Upper lobe of right lung (tissue), 1 donor: Measurements from ENCODE around the gene LPP. TPM values are rescaled to one million over a fixed set of nuclear protein-coding genes. Genes with fewer than 3 reads are reported as not detected.

ENCODE experiments used
- ATAC-seq: fragments of 200-7000 bp; cut with Tn5 transposase; one replicate; pipeline ENCODE4 v1.9.1; 2020; ENCODE audit warnings: mild to moderate bottlenecking, moderate library complexity
- DNase-seq: peaks from one replicate; pipeline ENCODE4 v3.0.0-alpha.2; 2020
- H3K27ac ChIP-seq: fragments of 200-600 bp; one replicate; pipeline ENCODE4 v1.8.0; 2022
- H3K27me3 ChIP-seq: fragments of 200-600 bp; one replicate; pipeline ENCODE4 v1.8.0; 2022; ENCODE audit warnings: mild to moderate bottlenecking
- H3K36me3 ChIP-seq: fragments of 200-600 bp; one replicate; pipeline ENCODE4 v1.8.0; 2022
- H3K4me1 ChIP-seq: fragments of 200-600 bp; one replicate; pipeline ENCODE4 v1.8.0; 2022
- H3K4me3 ChIP-seq: fragments of 200-600 bp; one replicate; pipeline ENCODE4 v1.8.0; 2022; ENCODE audit warnings: mild to moderate bottlenecking
- H3K9me3 ChIP-seq: fragments of 200-600 bp; one replicate; pipeline ENCODE4 v1.8.0; 2022
- CTCF ChIP-seq: fragments of 200-600 bp; IDR thresholded peaks from one replicate; pipeline ENCODE4 v1.8.0; 2022; ENCODE audit warnings: antibody characterized with exemption
- intact Hi-C: fragments of 100-400 bp; cut with DNase I; formaldehyde crosslinking; loops from one replicate; pipeline ENCODE4 v1.11.0; 2022
- total RNA-seq: library from RNA; stranded (reverse); fragmentation: NEBNext Ultra II Directional; extraction: Animal tissue kit (Norgen Biotek cat#: 25700); gene quantifications from one replicate; pipeline ENCODE4 v1.2.1, GENCODE V29; 2021
- donor health status: DM: no; HTN: yes; CAD: no; lungs with severe emphysema.

LPP gene
- total RNA-seq, 1 donor from 2014 or later = 191 TPM

- no peaks in the 10 kb centered on the region for H3K27me3 ChIP-seq
- intact Hi-C loops = no loop called here
- no peak overlapping the region for H3K27ac ChIP-seq
- H3K36me3 ChIP-seq = peaks cover 13% of the 10 kb centered on the region
- ATAC-seq = no peak
- H3K4me1 ChIP-seq = peaks cover 7% of the 10 kb centered on the region
- no peak for DNase-seq
- H3K4me3 ChIP-seq = no peak overlapping the region
- TF ChIP-seq CTCF = no peak
- no peaks in the 10 kb centered on the region for H3K9me3 ChIP-seq
Observed at GRCh38 chr3:188403404-188403803, 249.4 kb downstream of the LPP start.

- TF ChIP-seq CTCF = no peak
- ATAC-seq = no peak
- DNase-seq = no peak
Observed at GRCh38 chr3:188404124-188404523, 250.2 kb downstream of the LPP start.

GRCh38 chr3:188404701-188405100 is 250.7 kb downstream of the LPP start:
- Histone ChIP-seq H3K4me3 (no peak overlapping the region), H3K27me3 (no peaks in the 10 kb centered on the region), H3K27ac (no peak overlapping the region), H3K36me3 (peaks cover 13% of the 10 kb centered on the region), H3K9me3 (no peaks in the 10 kb centered on the region), H3K4me1 (peaks cover 7% of the 10 kb centered on the region)
- TF ChIP-seq CTCF = no peak
- no peak for ATAC-seq
- no peak for DNase-seq
- intact Hi-C loops = no loop called here

More at GRCh38 chr3:188404124-188404523, 250.2 kb downstream of the LPP start:
- no peaks in the 10 kb centered on the region for H3K9me3 ChIP-seq
- no peak overlapping the region for H3K27ac ChIP-seq
- no peak overlapping the region for H3K4me3 ChIP-seq
- intact Hi-C loops = no loop called here
- H3K36me3 ChIP-seq = peaks cover 13% of the 10 kb centered on the region
- H3K27me3 ChIP-seq = no peaks in the 10 kb centered on the region
- H3K4me1 ChIP-seq = peaks cover 7% of the 10 kb centered on the region

- H3K4me1 ChIP-seq = no peaks in the 10 kb centered on the region
- no peak for DNase-seq
- H3K27ac ChIP-seq = no peak overlapping the region
- H3K9me3 ChIP-seq = no peaks in the 10 kb centered on the region
- peaks cover 13% of the 10 kb centered on the region for H3K36me3 ChIP-seq
- no peak for TF ChIP-seq CTCF
- no peaks in the 10 kb centered on the region for H3K27me3 ChIP-seq
- intact Hi-C loops = no loop called here
- no peak overlapping the region for H3K4me3 ChIP-seq
- ATAC-seq = no peak
Observed at GRCh38 chr3:188407158-188407880, 253.4 kb downstream of the LPP start.

GRCh38 chr3:188408831-188409230 is 254.9 kb downstream of the LPP start:
- ATAC-seq = no peak
- Histone ChIP-seq H3K9me3 (no peaks in the 10 kb centered on the region), H3K36me3 (peaks cover 13% of the 10 kb centered on the region), H3K27me3 (no peaks in the 10 kb centered on the region), H3K4me1 (no peaks in the 10 kb centered on the region), H3K27ac (no peak overlapping the region), H3K4me3 (no peak overlapping the region)
- DNase-seq = no peak
- intact Hi-C loops = no loop called here
- TF ChIP-seq CTCF = no peak
